ENCODE measurements around the gene OTX1. TPM values are rescaled to one million over a fixed set of nuclear protein-coding genes. Genes with fewer than 3 reads are reported as not detected.
A peak's percentile ranks its signal among the peaks of the same experiment; 100 is the strongest.

OTX1 gene
- polyA plus RNA-seq, 1 of the 3 experiments (the other 2 are of a cell fraction), result 0.20 TPM

GRCh38 chr2:63059793-63060471, 9.3 kb downstream of the OTX1 start:
- TF ChIP-seq NFIC (IDR thresholded peaks at IDR 0.05; ENCODE audit: borderline replicate concordance) (no peak), TEAD4 (IDR thresholded peaks at IDR 0.05; ENCODE audit: borderline replicate concordance, insufficient read depth) (no peak), FOXJ3 (CRISPR knock-in tag; IDR thresholded peaks at IDR 0.05) (no peak), POLR2AphosphoS5 (IDR thresholded peaks at IDR 0.05; ENCODE audit: low read depth, low read length) (0 out of 2 replicates have a peak, but pooled peaks have one; percentile 40), FOSL2 (IDR thresholded peaks at IDR 0.05; ENCODE audit: borderline replicate concordance, low read depth) (no peak), USF1 (IDR thresholded peaks at IDR 0.05; ENCODE audit: borderline replicate concordance, low read depth) (no peak), YY1 (IDR thresholded peaks at IDR 0.05; ENCODE audit: low read depth) (no peak), IRF3 (IDR thresholded peaks at IDR 0.05; ENCODE audit: low read depth, low read length) (no peak), CHD2 (IDR thresholded peaks at IDR 0.05; ENCODE audit: low read length, partially characterized antibody) (no peak), USF2 (IDR thresholded peaks at IDR 0.05; ENCODE audit: borderline replicate concordance, low read depth, low read length) (no peak), GATA2 (CRISPR knock-in tag; IDR thresholded peaks at IDR 0.05) (no peak), TAF1 (IDR thresholded peaks at IDR 0.05; ENCODE audit: borderline replicate concordance, low read depth, low read length) (no peak), TCF12 (IDR thresholded peaks at IDR 0.05) (0 out of 2 replicates have a peak, but pooled peaks have one; percentile 9)
- Histone ChIP-seq H3K4me3 (ENCODE audit: low read depth in 2 of 2, low read length in 1 of 2) (no peak overlapping the region), H3K79me2 (ENCODE audit: insufficient read depth) (no peaks in the 10 kb centered on the region), H3K4me2 (no peak overlapping the region), H3K27ac (ENCODE audit: low read depth in 2 of 2, low read length in 1 of 2) (no peak overlapping the region), H3K9me2 (no peaks in the 10 kb centered on the region), H4K20me1 (ENCODE audit: insufficient read depth) (no peaks in the 10 kb centered on the region; the same call in 1 of the 2 replicates), H3K9ac (no peak overlapping the region), H2AFZ (ENCODE audit: low read depth) (0 out of 2 replicates have a peak overlapping the region, but pooled peaks have one; percentile 8), H3K4me1 (ENCODE audit: control insufficient read depth in 1 of 2, insufficient read depth in 2 of 2, low read depth in 1 of 2, low read length in 1 of 2) (peaks cover 0 to 22% of the 10 kb centered on the region in 2 experiments; a peak in 1 of 4 replicates), H3K36me3 (replicated peaks in 1 of 2; ENCODE audit: control insufficient read depth in 1 of 2, insufficient read depth in 2 of 2, low read length in 1 of 2) (no peaks in the 10 kb centered on the region), H3F3A (replicated peaks; ENCODE audit: insufficient read depth) (no peaks in the 10 kb centered on the region), H3K9me3 (no peaks in the 10 kb centered on the region), H3K27me3 (ENCODE audit: insufficient read depth) (peaks cover 46% of the 10 kb centered on the region)
- ChIA-PET POLR2A (interaction anchor here (0.6 kb wide), 1 partner anchor 133 kb away, joined by 3 read pairs; no protein-coding TSS in a partner anchor), CTCF (interaction anchor here (0.7 to 2.9 kb wide), 3 partner anchors 9 to 484 kb away, joined by 3 to 7 read pairs (median 3); partner anchors contain the start of gene OTX1)
- 9% methylated on average over 25 of the region's 39 CpGs for WGBS (ENCODE audit: low lambda C conversion rate)
- DNase-seq, result no peak
